GDM1 (cell line): ENCODE data around the gene PDZD2.
A peak's percentile ranks its signal among the peaks of the same experiment; 100 is the strongest.

Experiments used
- DNase-seq: peaks from one replicate; lab custom pipeline; 2025; lab: John Stamatoyannopoulos, UW

The PDZD2 gene

GRCh38 chr5:31824869-31825517 is 186.1 kb downstream of the PDZD2 start:
- DNase-seq, result no peak

- peak; percentile 57 for DNase-seq
These were observed 186.7 kb downstream of the PDZD2 start for GRCh38 chr5:31825518-31826068.

DNA sequence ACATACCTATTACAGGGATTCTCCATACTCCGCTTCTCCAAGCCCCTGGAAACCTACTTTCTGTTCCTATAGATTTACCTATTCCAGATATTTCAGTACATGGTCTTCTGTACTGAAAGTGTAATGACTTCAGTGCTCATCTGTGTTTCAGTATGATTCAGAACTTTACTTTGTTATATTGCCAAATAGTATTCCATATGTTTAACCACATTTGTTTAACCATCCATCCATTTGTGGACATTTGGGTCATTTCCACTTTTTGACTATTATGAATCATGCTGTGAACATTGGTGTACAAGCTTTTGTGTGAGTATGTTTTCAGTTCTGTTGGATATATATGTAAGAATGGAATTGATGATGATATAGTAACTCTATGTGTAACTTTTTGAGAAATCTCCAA is 188.9 kb downstream of the PDZD2 start:
- DNase-seq, result no peak

DNA sequence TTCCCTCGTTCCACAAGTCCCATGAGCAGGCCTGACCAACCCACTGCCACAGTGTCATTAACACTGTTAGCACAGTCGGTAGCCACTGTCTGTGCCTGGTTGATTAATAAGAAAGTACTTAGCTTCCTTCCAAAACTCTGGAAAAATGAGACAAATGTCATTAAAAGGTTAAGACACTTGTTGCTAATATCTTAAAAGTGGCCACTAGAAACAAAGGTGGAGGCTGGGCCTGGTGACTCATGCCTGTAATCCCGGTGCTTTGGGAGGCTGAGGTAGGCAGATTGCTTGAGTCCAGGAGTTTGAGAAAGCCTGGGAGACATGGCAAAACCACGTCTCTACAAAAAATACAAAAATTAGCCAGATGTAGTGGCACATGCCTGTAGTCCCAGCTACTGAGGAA is 194.0 kb downstream of the PDZD2 start:
- no peak for DNase-seq

GRCh38 chr5:31833710-31834109 is 194.8 kb downstream of the PDZD2 start:
- DNase-seq, result no peak

GRCh38 chr5:31844622-31845345 is 205.9 kb downstream of the PDZD2 start:
- no peak for DNase-seq

GRCh38 chr5:31845361-31845760 is 206.4 kb downstream of the PDZD2 start:
- no peak for DNase-seq

GRCh38 chr5:31846934-31847333 is 208.0 kb downstream of the PDZD2 start:
- no peak for DNase-seq

- DNase-seq, result no peak
These were observed 208.4 kb downstream of the PDZD2 start for GRCh38 chr5:31847354-31847753.

DNA sequence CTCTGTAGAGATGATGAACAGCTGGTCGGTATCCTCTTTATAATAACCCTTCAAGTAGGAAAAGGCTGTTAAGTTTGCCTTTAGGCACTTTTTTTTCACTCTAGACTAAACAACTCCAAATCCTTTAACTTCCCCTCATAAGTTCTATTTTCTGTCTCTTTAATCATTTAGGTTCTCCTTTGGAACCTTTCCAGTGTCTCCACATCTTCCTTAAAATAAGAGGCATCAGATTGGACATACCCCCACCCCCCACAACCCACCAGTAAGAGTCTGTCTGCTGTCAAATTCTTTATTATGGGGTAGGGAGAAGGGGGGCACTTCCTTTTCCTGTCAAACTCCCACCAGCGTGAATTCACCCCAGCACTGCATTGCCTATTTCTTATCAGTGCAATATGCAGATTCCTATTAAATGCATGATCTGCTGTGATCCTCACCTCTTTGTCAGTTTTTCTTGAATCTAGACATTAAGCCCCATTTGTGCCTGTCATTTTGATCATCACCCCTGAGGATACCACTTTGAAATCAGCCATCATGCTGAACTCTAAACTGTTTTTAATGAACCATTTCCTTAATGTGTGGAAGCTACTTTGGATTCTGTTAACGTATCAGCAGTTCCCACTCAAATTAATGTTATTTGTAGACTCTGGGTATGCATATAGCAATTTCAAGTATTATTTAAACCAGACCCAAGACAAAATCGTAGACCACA is 212.2 kb downstream of the PDZD2 start:
- peak; percentile 12 for DNase-seq

DNA sequence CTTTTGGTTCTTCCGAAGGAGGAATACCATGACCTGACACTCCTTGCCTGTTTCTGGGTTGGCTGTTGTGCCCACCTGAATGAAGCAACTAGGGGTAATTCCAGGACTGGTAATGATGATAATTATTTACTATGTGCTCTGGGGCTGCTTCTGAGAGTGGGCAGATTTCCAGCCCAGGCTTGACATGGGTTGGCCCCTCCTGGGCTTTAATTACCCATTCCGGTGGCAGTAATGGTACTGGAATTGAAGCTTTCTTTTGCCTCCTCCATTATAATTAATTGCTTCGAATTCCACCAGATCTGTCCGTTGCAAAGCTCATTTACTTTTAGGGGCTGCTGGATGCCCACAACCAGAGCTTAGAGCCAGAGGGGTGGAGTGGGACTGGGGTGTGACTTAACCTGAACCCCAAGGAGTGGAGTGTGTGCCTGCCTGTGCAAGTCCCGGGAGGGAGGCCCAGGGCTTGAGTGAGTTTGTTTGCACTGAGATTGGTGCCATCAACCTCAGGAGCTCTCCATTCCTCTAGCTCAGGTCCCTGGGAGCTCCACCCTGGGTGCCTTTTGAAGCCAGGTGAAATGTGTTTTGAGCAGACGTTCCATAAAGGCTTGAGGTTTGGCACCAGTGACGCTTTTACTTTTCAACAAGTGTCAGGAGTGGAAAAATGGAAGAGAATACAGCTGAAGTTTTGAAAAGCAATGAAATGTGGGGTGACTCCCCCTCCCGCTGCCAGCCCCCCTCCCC is 214.6 kb downstream of the PDZD2 start:
- no peak for DNase-seq

DNA sequence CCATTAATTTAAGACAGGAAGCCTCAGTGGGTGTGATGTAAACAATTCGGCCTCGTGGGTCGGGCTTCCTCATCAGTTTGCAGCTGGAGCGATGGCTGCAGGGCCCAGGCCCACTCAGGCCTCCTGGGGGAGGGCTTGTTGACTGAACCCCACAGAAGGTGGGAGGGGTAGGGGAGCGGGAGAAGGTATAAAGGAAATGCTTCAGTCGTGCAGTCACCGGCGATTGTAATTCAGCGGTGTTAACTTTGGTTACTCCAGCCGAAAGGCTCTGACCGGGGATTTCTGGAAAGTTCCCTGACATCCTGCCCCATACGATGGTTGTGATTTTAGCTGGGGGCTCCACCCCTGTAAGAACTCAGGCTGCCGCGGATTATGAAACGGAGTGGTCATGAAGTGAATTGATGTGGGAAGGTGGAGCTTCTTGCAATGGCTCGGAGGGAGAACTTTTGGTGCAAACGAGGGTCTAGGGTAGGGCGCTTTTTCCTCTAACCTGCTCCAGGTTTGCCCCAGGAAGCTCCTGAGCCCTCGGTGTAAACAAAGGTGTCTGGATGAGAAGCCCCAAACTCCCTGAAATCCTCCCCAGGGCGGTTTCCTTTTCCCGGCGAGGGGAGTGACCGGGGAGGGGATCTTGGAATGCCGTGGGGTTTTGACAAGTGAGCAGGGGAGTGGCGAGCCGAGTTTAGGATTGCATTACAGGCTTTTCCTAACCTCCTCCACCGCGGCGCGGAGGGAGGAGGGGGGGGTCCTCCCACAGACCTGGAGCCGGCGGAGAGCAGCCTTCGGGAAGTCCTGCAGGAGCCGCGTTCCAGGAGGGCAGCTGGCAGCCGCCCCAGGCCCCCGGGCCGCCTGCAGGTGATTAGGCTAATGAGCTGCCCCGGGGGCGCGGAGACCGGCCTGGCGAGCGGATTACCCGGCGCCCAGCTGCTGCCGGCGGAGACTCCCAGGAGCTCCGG is 215.5 kb downstream of the PDZD2 start:
- no peak for DNase-seq

DNA sequence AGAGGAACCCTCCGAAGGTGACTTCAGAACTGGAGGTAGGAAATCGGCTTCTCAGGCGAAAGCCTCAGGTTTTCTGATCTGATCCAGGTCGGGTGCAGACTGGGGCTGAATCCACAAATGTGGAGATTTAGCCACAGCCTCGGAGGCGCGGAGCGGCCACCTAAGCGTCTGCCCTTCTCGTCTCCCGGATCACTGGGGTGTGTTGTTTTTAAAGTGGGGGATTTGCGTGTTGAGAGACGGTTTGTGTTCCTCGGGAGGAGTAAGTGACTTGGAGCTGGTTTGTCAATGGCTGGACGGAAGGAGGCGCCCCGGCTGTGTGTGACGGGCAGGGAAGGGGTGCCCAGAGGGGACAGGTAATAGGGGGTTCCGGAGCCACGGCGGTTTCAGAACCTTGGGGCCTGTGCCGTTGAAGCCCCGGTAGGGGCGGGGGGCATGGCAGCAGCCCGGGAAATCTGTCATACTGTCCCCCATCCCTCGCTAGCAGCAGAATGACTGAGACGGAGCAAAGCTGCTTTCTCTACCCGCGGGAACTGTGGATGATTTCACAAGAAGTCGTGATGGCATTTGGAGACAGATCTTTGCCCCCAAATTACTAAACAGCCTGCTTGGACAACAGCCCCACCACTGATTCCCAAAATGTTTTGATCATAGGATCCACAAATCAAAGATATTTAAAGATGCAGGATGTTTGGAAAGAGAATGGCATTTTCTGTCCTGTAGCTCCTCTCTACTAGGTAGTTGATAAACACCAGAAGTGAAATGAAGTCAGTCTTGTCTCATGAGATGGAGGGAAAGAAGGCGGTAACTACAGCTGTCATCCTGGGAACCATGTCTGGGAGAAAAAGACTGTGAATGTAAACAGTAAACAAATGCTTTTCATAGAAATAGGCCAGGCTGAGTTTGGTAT is 216.5 kb downstream of the PDZD2 start:
- DNase-seq, result no peak

- no peak for DNase-seq
These were observed 220.2 kb downstream of the PDZD2 start for GRCh38 chr5:31859096-31859495.

DNA sequence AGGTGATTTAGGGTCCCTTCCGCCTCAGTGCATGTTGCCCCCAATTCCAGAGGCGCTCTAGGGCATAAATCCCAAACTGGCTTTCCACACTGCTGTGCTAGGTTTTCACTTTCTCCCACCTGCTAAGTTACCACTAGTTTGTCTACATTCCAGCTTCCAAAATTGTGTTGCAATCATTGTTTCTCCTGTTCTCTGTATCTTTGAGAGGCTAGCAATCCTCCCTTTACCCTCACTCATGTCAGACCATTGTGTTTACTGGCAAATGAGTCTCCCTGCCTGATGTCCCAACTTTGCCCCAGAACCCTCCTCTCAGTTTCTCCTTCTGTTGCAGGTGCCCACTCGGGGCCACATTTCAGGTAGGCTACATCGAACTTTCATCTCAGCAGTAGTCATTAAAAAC is 221.3 kb downstream of the PDZD2 start:
- DNase-seq, result no peak

DNA sequence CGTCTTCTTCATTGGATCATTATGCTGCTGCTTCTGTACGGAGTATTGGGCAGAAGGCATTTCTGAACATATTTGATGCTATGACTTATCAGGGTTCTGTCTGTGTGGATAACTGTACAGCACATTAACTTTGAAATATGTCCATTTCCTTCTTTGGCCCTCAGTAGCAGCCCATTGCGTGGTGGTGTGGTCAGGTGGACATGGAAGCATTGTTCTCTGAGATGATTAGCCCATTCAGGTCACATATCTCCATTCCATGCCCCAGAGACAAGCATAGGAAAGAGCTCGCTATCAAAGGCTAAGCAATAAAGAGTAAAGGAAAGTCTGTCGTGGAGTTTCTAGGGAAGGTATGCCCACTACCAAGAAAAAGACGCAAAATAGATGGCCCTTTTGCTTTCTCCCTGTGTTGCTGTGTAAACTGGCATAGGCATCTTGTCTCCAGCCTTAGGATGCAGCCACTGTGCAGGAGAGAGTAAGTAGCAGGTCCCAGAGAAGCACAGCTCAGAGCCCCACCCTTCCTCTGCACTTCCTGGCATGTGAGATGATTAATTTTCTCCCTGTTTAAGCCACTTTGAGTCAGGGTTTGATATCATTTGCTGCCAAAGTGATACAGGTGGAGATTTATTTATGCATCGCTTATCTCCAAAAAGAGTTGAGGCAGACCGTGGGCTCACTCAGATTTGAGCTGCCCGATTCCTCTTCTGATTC is 221.9 kb downstream of the PDZD2 start:
- no peak for DNase-seq

DNA sequence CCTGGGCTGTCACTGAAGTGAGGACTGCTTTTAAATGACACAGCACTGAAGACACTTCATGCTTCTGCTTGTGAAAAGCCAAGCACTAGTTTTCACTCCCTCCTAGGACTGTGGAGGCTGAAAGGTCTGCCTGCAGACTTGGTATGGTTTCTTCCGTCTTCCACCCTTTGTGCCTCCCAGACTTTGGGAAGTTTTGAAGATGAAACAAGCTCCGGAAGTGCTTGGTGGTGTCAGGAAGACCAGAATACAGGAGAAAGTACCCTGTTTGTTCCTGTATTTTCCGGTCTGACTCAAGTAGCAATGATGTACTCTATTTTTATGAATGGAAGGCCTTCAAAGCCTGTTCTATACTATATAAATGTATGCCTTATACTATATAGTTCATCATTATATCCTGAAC is 222.7 kb downstream of the PDZD2 start:
- DNase-seq, result no peak

- no peak for DNase-seq
These were observed 225.1 kb downstream of the PDZD2 start for GRCh38 chr5:31863991-31864411.

GRCh38 chr5:31866166-31866565 is 227.2 kb downstream of the PDZD2 start:
- DNase-seq, result no peak
